Fibroblast of the aortic adventitia (primary cell): ENCODE data around the gene THAP4. TPM values are rescaled to one million over a fixed set of nuclear protein-coding genes. Genes with fewer than 3 reads are reported as not detected.
A peak's percentile ranks its signal among the peaks of the same experiment; 100 is the strongest.

Experiments
- DNase-seq: peaks from one replicate; pipeline ENCODE4 v3.0.0-alpha.2; 2010; ENCODE audit warnings: low read depth
- H3K4me3 ChIP-seq: 2 replicates; pipeline ENCODE4 v1.5.1; 2011; ENCODE audit warnings: low read depth, mild to moderate bottlenecking, control low read depth, low read length, moderate library complexity
- CTCF ChIP-seq: IDR thresholded peaks from 2 replicates; pipeline ENCODE4 v1.5.1; 2011; ENCODE audit warnings: mild to moderate bottlenecking, low read length, control low read depth, inconsistent platforms; ENCODE audit not compliant: insufficient read depth
- total RNA-seq: library from RNA; depleted of rRNA; stranded (reverse); fragments of >200 nt; gene quantifications from 2 replicates; pipeline ENCODE4 v1.2.3, GENCODE V29; 2012; ENCODE audit warnings: low replicate concordance

THAP4 gene
- total RNA-seq, 1 donor, result 26.4 TPM

- H3K4me3 ChIP-seq, result no peak overlapping the region
- DNase-seq, result peak; percentile 79
Observed at GRCh38 chr2:241561832-241562231, 75.1 kb downstream of the THAP4 start.

GRCh38 chr2:241560883-241561474 lies 76.0 kb downstream of the THAP4 start:
- no peak for TF ChIP-seq CTCF
- peak overlapping the region; percentile 70 for H3K4me3 ChIP-seq
- peak; percentile 58 for DNase-seq

More at GRCh38 chr2:241561832-241562231, 75.1 kb downstream of the THAP4 start:
- no peak for TF ChIP-seq CTCF

- DNase-seq, result no peak
- TF ChIP-seq CTCF, result no peak
- H3K4me3 ChIP-seq, result peak overlapping the region; percentile 70
Observed at GRCh38 chr2:241560162-241560882, 76.6 kb downstream of the THAP4 start.

- H3K4me3 ChIP-seq, result peak overlapping the region; percentile 70
- no peak for TF ChIP-seq CTCF
- peak; percentile 53 for DNase-seq
Observed at GRCh38 chr2:241559323-241560161, 77.4 kb downstream of the THAP4 start.

- no peak for TF ChIP-seq CTCF
- peak within 1 kb of the TSS; percentile 70 for H3K4me3 ChIP-seq
- DNase-seq, result peak; percentile 64
Observed at GRCh38 chr2:241558532-241559322, 78.2 kb downstream of the THAP4 start, which contains the start of gene BOK. TSS of gene BOK (plus strand) at chr2:241558745. CDS start at chr2:241559484, 739 bp downstream.

GRCh38 chr2:241556746-241557145 lies 80.2 kb downstream of the THAP4 start:
- no peak for TF ChIP-seq CTCF
- no peak overlapping the region for H3K4me3 ChIP-seq
- DNase-seq, result no peak
